Measurements from ENCODE around the gene SLC16A8.

The SLC16A8 gene

DNA sequence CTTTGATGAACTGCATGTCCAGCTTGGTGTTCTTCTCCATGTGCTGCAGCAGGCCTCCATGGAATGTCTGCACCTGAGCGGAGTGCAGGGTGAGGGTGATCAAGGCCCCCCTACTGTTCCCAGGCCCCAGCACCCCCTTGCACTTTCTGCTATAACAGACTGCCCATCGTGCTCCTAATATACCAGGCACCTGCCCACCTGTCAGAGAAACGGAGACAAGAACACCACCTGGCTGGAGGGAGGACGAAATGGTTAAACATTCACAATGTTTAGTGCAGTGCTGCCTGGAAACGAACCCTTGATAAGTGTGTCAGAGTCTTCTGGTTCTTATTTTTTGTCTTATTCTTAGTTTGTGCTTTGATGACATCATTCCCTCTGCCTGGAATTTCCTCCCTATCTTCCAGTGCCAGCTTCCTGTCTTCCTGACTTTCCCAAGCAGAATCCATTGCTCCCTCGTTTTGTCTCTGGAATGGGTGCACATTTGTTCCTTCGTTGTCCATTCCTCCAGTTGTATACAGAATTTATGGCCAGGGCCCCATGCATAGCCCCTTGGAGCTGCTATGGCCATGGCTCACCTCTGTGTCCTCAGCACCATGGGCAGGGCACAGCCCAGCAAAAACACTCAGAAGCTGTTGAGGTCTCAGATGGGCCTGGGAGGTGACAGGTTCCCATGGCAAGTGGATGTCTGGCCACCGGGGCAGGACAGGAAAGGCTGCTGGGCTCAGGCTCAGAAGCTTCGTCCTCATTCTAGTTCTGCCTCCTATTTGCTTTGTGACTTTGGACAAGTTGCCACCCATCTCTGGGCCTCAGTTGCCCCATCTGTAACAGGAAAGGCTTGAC, 14.6 kb upstream of the SLC16A8 start:
- Histone ChIP-seq H2AFZ (ENCODE audit: low read depth, low read length) (no peak overlapping the region), H3K4me3 (ENCODE audit: low read depth in 1 of 2, low read length in 2 of 2) (no peak overlapping the region), H3K4me2 (ENCODE audit: insufficient read depth, low read length) (no peak overlapping the region), H3K4me1 (ENCODE audit: insufficient read depth, low read length) (no peaks in the 10 kb centered on the region), H3K9me3 (ENCODE audit: insufficient read depth, low read length, severe bottlenecking) (no peaks in the 10 kb centered on the region), H3K27me3 (ENCODE audit: insufficient read depth, low read length, poor library complexity) (no peaks in the 10 kb centered on the region), H3K9ac (ENCODE audit: low read depth, low read length) (no peak overlapping the region), H3K79me2 (ENCODE audit: insufficient read depth, low read length) (no peaks in the 10 kb centered on the region), H3K27ac (ENCODE audit: low read length) (no peak overlapping the region), H3K36me3 (ENCODE audit: insufficient read depth, low read length) (no peaks in the 10 kb centered on the region), H4K20me1 (ENCODE audit: insufficient read depth, low read length) (no peaks in the 10 kb centered on the region)
- no peak for TF ChIP-seq EZH2 (IDR thresholded peaks at IDR 0.05; ENCODE audit: borderline replicate concordance, low read depth, low read length, severe bottlenecking)
- TF ChIP-seq, protein P1, sequence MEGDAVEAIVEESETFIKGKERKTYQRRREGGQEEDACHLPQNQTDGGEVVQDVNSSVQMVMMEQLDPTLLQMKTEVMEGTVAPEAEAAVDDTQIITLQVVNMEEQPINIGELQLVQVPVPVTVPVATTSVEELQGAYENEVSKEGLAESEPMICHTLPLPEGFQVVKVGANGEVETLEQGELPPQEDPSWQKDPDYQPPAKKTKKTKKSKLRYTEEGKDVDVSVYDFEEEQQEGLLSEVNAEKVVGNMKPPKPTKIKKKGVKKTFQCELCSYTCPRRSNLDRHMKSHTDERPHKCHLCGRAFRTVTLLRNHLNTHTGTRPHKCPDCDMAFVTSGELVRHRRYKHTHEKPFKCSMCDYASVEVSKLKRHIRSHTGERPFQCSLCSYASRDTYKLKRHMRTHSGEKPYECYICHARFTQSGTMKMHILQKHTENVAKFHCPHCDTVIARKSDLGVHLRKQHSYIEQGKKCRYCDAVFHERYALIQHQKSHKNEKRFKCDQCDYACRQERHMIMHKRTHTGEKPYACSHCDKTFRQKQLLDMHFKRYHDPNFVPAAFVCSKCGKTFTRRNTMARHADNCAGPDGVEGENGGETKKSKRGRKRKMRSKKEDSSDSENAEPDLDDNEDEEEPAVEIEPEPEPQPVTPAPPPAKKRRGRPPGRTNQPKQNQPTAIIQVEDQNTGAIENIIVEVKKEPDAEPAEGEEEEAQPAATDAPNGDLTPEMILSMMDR (IDR thresholded peaks at IDR 0.05; ENCODE audit: borderline replicate concordance, extremely low read depth, low read length, poor library complexity, severe bottlenecking), result no peak
- no peak for DNase-seq
- no peak for ATAC-seq (ENCODE audit: insufficient read depth, low read depth)

DNA sequence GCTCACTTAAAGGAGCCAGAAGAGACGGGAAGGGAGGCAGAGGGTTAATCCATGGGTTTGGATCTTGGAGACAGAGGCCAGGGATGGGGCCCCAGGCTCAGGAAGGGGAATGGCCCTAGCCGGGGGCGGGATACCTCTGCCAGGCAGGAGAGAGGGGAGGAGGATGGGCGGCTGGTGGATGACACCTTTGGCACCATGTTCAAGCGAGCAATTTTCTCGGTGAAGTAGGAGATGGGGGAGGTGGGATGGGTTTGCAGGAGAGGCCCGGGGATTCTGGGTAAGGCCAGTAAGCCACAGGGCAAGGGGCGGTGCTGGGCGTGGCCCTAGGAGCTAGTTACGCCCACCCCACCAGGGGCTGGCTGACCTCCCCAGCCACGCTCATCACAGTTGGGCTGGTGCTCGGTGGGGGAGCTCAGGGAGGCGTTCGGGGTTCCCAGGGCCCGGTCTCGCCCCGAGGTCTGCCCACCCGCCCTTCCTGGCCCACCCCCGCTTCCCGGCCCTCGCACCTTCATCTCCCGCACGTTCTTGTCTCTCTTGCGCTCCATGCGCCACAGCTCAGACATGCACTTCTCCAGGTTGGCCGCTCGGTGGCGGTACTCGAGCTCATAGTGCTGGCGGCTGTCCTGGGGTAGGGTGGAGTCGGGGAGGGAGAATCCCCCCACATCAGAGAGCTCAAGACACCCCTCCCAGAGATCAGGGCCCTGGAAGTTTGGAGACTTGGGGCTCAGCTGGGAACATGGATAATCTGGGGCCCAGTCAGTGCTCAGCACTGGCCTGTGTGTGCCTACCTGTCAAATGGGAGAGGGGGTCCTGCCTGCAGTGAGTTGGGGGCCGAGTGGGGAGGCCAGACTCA, 13.8 kb upstream of the SLC16A8 start:
- Histone ChIP-seq H2AFZ (ENCODE audit: low read depth, low read length) (no peak overlapping the region), H3K36me3 (ENCODE audit: insufficient read depth, low read length) (no peaks in the 10 kb centered on the region), H3K27ac (ENCODE audit: low read length) (no peak overlapping the region), H3K4me2 (ENCODE audit: insufficient read depth, low read length) (no peak overlapping the region), H3K4me1 (ENCODE audit: insufficient read depth, low read length) (no peaks in the 10 kb centered on the region), H4K20me1 (ENCODE audit: insufficient read depth, low read length) (no peaks in the 10 kb centered on the region), H3K9me3 (ENCODE audit: insufficient read depth, low read length, severe bottlenecking) (no peaks in the 10 kb centered on the region), H3K9ac (ENCODE audit: low read depth, low read length) (no peak overlapping the region), H3K4me3 (ENCODE audit: low read depth in 1 of 2, low read length in 2 of 2) (no peak overlapping the region), H3K27me3 (ENCODE audit: insufficient read depth, low read length, poor library complexity) (no peaks in the 10 kb centered on the region), H3K79me2 (ENCODE audit: insufficient read depth, low read length) (no peaks in the 10 kb centered on the region)
- ATAC-seq (ENCODE audit: insufficient read depth, low read depth), result no peak
- TF ChIP-seq, protein P1 (IDR thresholded peaks at IDR 0.05; ENCODE audit: borderline replicate concordance, extremely low read depth, low read length, poor library complexity, severe bottlenecking), result no peak
- no peak for TF ChIP-seq EZH2 (IDR thresholded peaks at IDR 0.05; ENCODE audit: borderline replicate concordance, low read depth, low read length, severe bottlenecking)
- DNase-seq, result no peak

DNA sequence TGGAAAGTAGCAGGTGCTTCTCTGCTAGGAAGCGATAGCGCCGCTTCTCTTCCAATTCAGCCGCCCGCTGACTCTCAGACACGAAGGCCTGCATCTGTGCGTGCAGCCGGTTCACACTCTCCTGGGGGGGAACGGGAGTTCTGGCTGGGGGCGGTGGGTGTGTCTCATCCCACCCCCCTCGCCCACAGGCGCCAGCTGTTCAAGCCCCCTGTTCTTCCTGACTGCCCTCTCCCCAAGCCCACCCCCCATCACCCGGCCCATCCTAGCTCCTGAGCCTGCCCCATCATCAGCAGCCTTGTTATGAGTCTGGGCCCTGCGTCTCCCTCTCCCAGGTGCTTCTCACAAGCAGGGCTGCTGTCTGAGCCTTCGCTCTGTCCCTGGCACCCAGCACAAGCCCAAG, 13.1 kb upstream of the SLC16A8 start:
- Histone ChIP-seq H3K9me3 (ENCODE audit: insufficient read depth, low read length, severe bottlenecking) (no peaks in the 10 kb centered on the region), H3K9ac (ENCODE audit: low read depth, low read length) (no peak overlapping the region)

More for the DNA sequence above, 13.1 kb upstream of the SLC16A8 start:
- Histone ChIP-seq H3K79me2 (ENCODE audit: insufficient read depth, low read length) (no peaks in the 10 kb centered on the region), H2AFZ (ENCODE audit: low read depth, low read length) (no peak overlapping the region), H3K4me2 (ENCODE audit: insufficient read depth, low read length) (no peak overlapping the region), H3K27ac (ENCODE audit: low read length) (no peak overlapping the region), H3K36me3 (ENCODE audit: insufficient read depth, low read length) (no peaks in the 10 kb centered on the region), H3K27me3 (ENCODE audit: insufficient read depth, low read length, poor library complexity) (no peaks in the 10 kb centered on the region), H4K20me1 (ENCODE audit: insufficient read depth, low read length) (no peaks in the 10 kb centered on the region), H3K4me1 (ENCODE audit: insufficient read depth, low read length) (no peaks in the 10 kb centered on the region), H3K4me3 (ENCODE audit: low read depth in 1 of 2, low read length in 2 of 2) (no peak overlapping the region)
- ATAC-seq (ENCODE audit: insufficient read depth, low read depth) (no peak), DNase-seq (no peak)
- TF ChIP-seq, protein P1 (IDR thresholded peaks at IDR 0.05; ENCODE audit: borderline replicate concordance, extremely low read depth, low read length, poor library complexity, severe bottlenecking), result no peak
- TF ChIP-seq EZH2 (IDR thresholded peaks at IDR 0.05; ENCODE audit: borderline replicate concordance, low read depth, low read length, severe bottlenecking), result no peak

Data from DND-41 (cell line).